ENCODE measurements around the gene KCNMB2. TPM values are rescaled to one million over a fixed set of nuclear protein-coding genes. Genes with fewer than 3 reads are reported as not detected.

KCNMB2 gene
- total RNA-seq, 2 donors from 2014 or later = 0.42 to 0.72 TPM

DNA sequence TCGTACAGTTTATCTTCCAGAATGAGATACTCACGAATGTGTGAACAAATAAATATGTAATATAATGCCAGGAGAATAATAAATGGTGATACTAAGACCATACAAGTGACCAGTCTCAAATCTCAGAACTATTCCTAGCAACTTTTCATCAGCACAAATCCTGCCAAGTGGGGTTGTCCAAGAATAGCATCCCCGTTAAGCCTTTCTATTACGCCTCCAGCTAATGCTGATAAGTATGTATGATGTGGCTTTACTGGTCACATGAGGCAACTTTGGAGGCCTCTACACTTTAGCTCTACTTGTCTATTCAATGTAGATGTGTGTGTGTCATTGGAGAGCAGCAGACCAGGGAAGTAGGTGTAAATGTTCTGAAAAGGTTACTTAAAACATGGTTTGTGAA lies 129.5 kb downstream of the KCNMB2 start:
- intact Hi-C loops (cut with DNase I) = no loop called here
- DNase-seq = no peak
- TF ChIP-seq, protein P1, sequence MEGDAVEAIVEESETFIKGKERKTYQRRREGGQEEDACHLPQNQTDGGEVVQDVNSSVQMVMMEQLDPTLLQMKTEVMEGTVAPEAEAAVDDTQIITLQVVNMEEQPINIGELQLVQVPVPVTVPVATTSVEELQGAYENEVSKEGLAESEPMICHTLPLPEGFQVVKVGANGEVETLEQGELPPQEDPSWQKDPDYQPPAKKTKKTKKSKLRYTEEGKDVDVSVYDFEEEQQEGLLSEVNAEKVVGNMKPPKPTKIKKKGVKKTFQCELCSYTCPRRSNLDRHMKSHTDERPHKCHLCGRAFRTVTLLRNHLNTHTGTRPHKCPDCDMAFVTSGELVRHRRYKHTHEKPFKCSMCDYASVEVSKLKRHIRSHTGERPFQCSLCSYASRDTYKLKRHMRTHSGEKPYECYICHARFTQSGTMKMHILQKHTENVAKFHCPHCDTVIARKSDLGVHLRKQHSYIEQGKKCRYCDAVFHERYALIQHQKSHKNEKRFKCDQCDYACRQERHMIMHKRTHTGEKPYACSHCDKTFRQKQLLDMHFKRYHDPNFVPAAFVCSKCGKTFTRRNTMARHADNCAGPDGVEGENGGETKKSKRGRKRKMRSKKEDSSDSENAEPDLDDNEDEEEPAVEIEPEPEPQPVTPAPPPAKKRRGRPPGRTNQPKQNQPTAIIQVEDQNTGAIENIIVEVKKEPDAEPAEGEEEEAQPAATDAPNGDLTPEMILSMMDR (IDR thresholded peaks at IDR 0.05) = no peak
- H3K27ac ChIP-seq = no peak overlapping the region
- no peaks in the 10 kb centered on the region for H3K36me3 ChIP-seq
- no peaks in the 10 kb centered on the region for H3K27me3 ChIP-seq
- no peaks in the 10 kb centered on the region for H3K9me3 ChIP-seq
- H3K4me1 ChIP-seq = no peaks in the 10 kb centered on the region
- H3K9ac ChIP-seq (ENCODE audit: low read depth in 2 of 2, low read length in 2 of 2) = no peak overlapping the region
- H3K4me3 ChIP-seq = no peak overlapping the region

- intact Hi-C loops (cut with DNase I) = no loop called here
- TF ChIP-seq, protein P1 (IDR thresholded peaks at IDR 0.05) = no peak
- Histone ChIP-seq H3K36me3 (no peaks in the 10 kb centered on the region), H3K9me3 (no peaks in the 10 kb centered on the region), H3K9ac (ENCODE audit: low read depth in 2 of 2, low read length in 2 of 2) (no peak overlapping the region), H3K27ac (no peak overlapping the region), H3K27me3 (no peaks in the 10 kb centered on the region), H3K4me1 (no peaks in the 10 kb centered on the region), H3K4me3 (no peak overlapping the region)
- DNase-seq = no peak
Measured at GRCh38 chr3:178669022-178669601, 132.9 kb downstream of the KCNMB2 start.

GRCh38 chr3:178669758-178670157 lies 133.5 kb downstream of the KCNMB2 start:
- no peaks in the 10 kb centered on the region for H3K4me1 ChIP-seq
- intact Hi-C loops (cut with DNase I) = no loop called here
- no peak overlapping the region for H3K27ac ChIP-seq
- H3K36me3 ChIP-seq = no peaks in the 10 kb centered on the region
- no peak overlapping the region for H3K9ac ChIP-seq (ENCODE audit: low read depth in 2 of 2, low read length in 2 of 2)
- TF ChIP-seq, protein P1 (IDR thresholded peaks at IDR 0.05) = no peak
- no peaks in the 10 kb centered on the region for H3K9me3 ChIP-seq
- DNase-seq = no peak
- no peak overlapping the region for H3K4me3 ChIP-seq
- H3K27me3 ChIP-seq = no peaks in the 10 kb centered on the region

DNA sequence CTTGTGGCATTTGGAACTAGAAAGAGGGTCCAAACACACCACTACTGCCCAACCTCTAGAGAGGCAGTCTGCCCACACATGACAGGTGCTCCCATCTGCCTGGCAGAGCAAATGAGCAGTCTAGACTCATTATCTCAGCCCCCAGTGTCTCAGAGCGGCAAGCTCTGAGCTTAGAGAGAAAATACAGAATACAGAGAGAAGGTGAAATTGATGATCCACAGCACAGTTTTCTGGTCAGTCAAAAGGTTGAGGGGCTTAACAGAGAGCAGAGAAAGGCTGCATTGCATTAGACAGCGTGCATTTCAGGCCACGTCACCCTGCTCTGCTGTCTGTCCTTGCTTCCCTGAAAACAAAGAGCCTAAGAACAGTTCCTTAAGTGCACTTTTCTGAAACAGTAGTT lies 135.1 kb downstream of the KCNMB2 start:
- no peaks in the 10 kb centered on the region for H3K36me3 ChIP-seq
- H3K27ac ChIP-seq = no peak overlapping the region
- TF ChIP-seq, protein P1 (IDR thresholded peaks at IDR 0.05) = no peak
- intact Hi-C loops (cut with DNase I) = no loop called here
- no peak overlapping the region for H3K4me3 ChIP-seq
- DNase-seq = no peak
- no peaks in the 10 kb centered on the region for H3K9me3 ChIP-seq
- H3K27me3 ChIP-seq = no peaks in the 10 kb centered on the region
- no peak overlapping the region for H3K9ac ChIP-seq (ENCODE audit: low read depth in 2 of 2, low read length in 2 of 2)
- no peaks in the 10 kb centered on the region for H3K4me1 ChIP-seq

- no peak for DNase-seq
- TF ChIP-seq, protein P1 (IDR thresholded peaks at IDR 0.05) = no peak
- no peaks in the 10 kb centered on the region for H3K36me3 ChIP-seq
- intact Hi-C loops (cut with DNase I) = no loop called here
- no peak overlapping the region for H3K9ac ChIP-seq (ENCODE audit: low read depth in 2 of 2, low read length in 2 of 2)
- H3K27ac ChIP-seq = no peak overlapping the region
- no peak overlapping the region for H3K4me3 ChIP-seq
- no peaks in the 10 kb centered on the region for H3K27me3 ChIP-seq
- H3K9me3 ChIP-seq = no peaks in the 10 kb centered on the region
- H3K4me1 ChIP-seq = no peaks in the 10 kb centered on the region
Measured at GRCh38 chr3:178671791-178672190, 135.6 kb downstream of the KCNMB2 start.

Measured in colonic mucosa (tissue), 4 donors.